Vagina (tissue), 2 donors: ENCODE measurements around the gene CDH13.

ENCODE experiments used
- CTCF ChIP-seq, 3 experiments: fragments of 450-650 bp in 2 of 3; fragments of 200-600 bp in 1 of 3; sonication (generic) in 1 of 3; IDR thresholded peaks; one replicate each; pipeline ENCODE4 v1.5.1; 2017 to 2019; ENCODE audit warnings: antibody characterized with exemption in 3 of 3, mild to moderate bottlenecking in 2 of 3, moderate library complexity in 2 of 3
- POLR2A ChIP-seq, 2 donors: fragments of 450-650 bp; IDR thresholded peaks; one replicate each; pipeline ENCODE4 v1.6.1; 2017; ENCODE audit warnings: antibody characterized with exemption in 2 of 2, mild to moderate bottlenecking in 2 of 2, moderate library complexity in 2 of 2

GRCh38 chr16:82995924-82996441 lies 369.2 kb downstream of the CDH13 start:
- no peak for TF ChIP-seq CTCF (IDR thresholded peaks at IDR 0.05)
- TF ChIP-seq POLR2A (IDR thresholded peaks at IDR 0.05), result no peak
